HCT116 (cell line): ENCODE measurements around the gene SPEF1. TPM values are rescaled to one million over a fixed set of nuclear protein-coding genes. Genes with fewer than 3 reads are reported as not detected.
A peak's percentile ranks its signal among the peaks of the same experiment; 100 is the strongest.

Experiments
- ATAC-seq: fragments of 200-7000 bp; cut with Tn5 transposase; 2 replicates; pipeline ENCODE4 v1.9.1; 2020; ENCODE audit warnings: mild to moderate bottlenecking, moderate library complexity
- BruUV-seq: library from RNA; stranded (reverse); fragments of 400-500 nt; replicated peaks from 2 replicates; lab custom pipeline; 2021; lab: Mats Ljungman, UMichigan
- CTCF ChIA-PET: fragments of 300-600 bp; sonication (Branson Sonifier 250); formaldehyde crosslinking; loops from one replicate; lab custom pipeline; 2021; ENCODE audit warnings: antibody characterized with exemption; lab: Charles Lee
- POLR2A ChIA-PET: fragments of 300-600, 350-600 bp; sonication (Branson Sonifier 250); formaldehyde crosslinking; loops from one replicate; lab custom pipeline; 2021; ENCODE audit warnings: antibody characterized with exemption; lab: Charles Lee
- RAD21 ChIA-PET, 2 experiments: fragments of 300-600 bp; sonication (Branson Sonifier 250); formaldehyde crosslinking; loops; one replicate each; lab custom pipeline; 2023; ENCODE audit warnings: low total read pairs in 2 of 2; ENCODE audit not compliant: uncharacterized antibody in 2 of 2, unreplicated experiment in 2 of 2, low non-redundant PET in 1 of 2; lab: Charles Lee
- DNase-seq: peaks from one replicate; pipeline ENCODE4 v3.0.0-alpha.2; 2010; ENCODE audit warnings: low read depth, low spot score
- H2AFZ ChIP-seq: fragments of 200-600 bp; shearing (Covaris generic), sonication (generic); 2 replicates; pipeline ENCODE4 v1.6.1; 2017; ENCODE audit warnings: low read depth, mixed run types, mixed read lengths, antibody characterized with exemption, low read length; ENCODE audit not compliant: poor library complexity, severe bottlenecking
- H3K27ac ChIP-seq: 2 replicates; pipeline ENCODE4 v1.5.1; 2012; ENCODE audit warnings: low read depth, low read length
- H3K27me3 ChIP-seq: fragments of 200-600 bp; sonication (generic); 2 replicates; pipeline ENCODE4 v1.6.1; 2016; ENCODE audit warnings: mixed run types, low read length, mixed read lengths; ENCODE audit not compliant: insufficient read depth
- H3K36me3 ChIP-seq, 2 experiments: fragments of 200-500 bp in 1 of 2; fragments of 200-600 bp in 1 of 2; sonication (Bioruptor generic) in 1 of 2; sonication (generic) in 1 of 2; 2 replicates each; pipeline versions ENCODE4 v1.5.1 to v1.6.1; 2014 to 2016; ENCODE audit warnings: low read length in 2 of 2, inconsistent platforms in 1 of 2, mixed read lengths in 1 of 2, mixed run types in 1 of 2; ENCODE audit not compliant: insufficient read depth in 2 of 2, control insufficient read depth in 1 of 2
- H3K4me1 ChIP-seq, 2 experiments: fragments of 200-600 bp in 1 of 2; sonication (generic) in 1 of 2; 2 replicates each; pipeline versions ENCODE4 v1.5.1 to v1.6.1; 2012 to 2017; ENCODE audit warnings: low read length in 2 of 2, inconsistent platforms in 1 of 2, mild to moderate bottlenecking in 1 of 2, mixed read lengths in 1 of 2, mixed run types in 1 of 2, moderate library complexity in 1 of 2; ENCODE audit not compliant: insufficient read depth in 2 of 2, control insufficient read depth in 1 of 2
- H3K4me2 ChIP-seq: fragments of 200-600 bp; sonication (generic); 2 replicates; pipeline ENCODE4 v1.6.1; 2017; ENCODE audit warnings: mixed run types, low read length, mixed read lengths
- H3K4me3 ChIP-seq, 2 experiments: fragments of 200-600 bp in 1 of 2; sonication (generic) in 1 of 2; replicated peaks in 1 of 2; 2 replicates each; pipeline ENCODE4 v1.5.1; 2011 to 2016; ENCODE audit warnings: low read length in 2 of 2, control low read depth in 1 of 2, low read depth in 1 of 2, mild to moderate bottlenecking in 1 of 2, mixed read lengths in 1 of 2, mixed run types in 1 of 2
- H3K79me2 ChIP-seq: fragments of 200-600 bp; sonication (generic); 2 replicates; pipeline ENCODE4 v1.6.1; 2017; ENCODE audit warnings: mild to moderate bottlenecking, mixed run types, low read length, moderate library complexity, mixed read lengths; ENCODE audit not compliant: insufficient read depth
- H3K9ac ChIP-seq: fragments of 200-600 bp; sonication (generic); 2 replicates; pipeline ENCODE4 v1.6.1; 2016; ENCODE audit warnings: low read length, mixed read lengths
- H3K9me2 ChIP-seq: fragments of 200-600 bp; sonication (generic), shearing (Covaris generic); 2 replicates; pipeline ENCODE4 v1.6.1; 2017; ENCODE audit warnings: mixed run types, mild to moderate bottlenecking, moderate library complexity; ENCODE audit not compliant: insufficient read depth
- H3K9me3 ChIP-seq, 2 experiments: fragments of 200-500 bp in 1 of 2; fragments of 200-600 bp in 1 of 2; sonication (Bioruptor generic) in 1 of 2; sonication (generic) in 1 of 2; 2 replicates each; pipeline ENCODE4 v1.6.1; 2014 to 2017; ENCODE audit warnings: low read length in 2 of 2, mixed read lengths in 2 of 2, inconsistent platforms in 1 of 2, low read depth in 1 of 2, mild to moderate bottlenecking in 1 of 2, mixed run types in 1 of 2, moderate library complexity in 1 of 2; ENCODE audit not compliant: control insufficient read depth in 1 of 2, insufficient read depth in 1 of 2
- H4K20me1 ChIP-seq: fragments of 200-600 bp; sonication (generic), shearing (Covaris generic); 2 replicates; pipeline ENCODE4 v1.6.1; 2017; ENCODE audit warnings: mixed run types, mild to moderate bottlenecking, moderate library complexity; ENCODE audit not compliant: insufficient read depth
- CBX3 ChIP-seq: IDR thresholded peaks from 2 replicates; pipeline ENCODE4 v1.6.1; 2012; ENCODE audit warnings: low read depth
- CEBPB ChIP-seq: IDR thresholded peaks from 2 replicates; pipeline ENCODE4 v1.6.1; 2012; ENCODE audit warnings: low read depth
- EGR1 ChIP-seq: IDR thresholded peaks from 2 replicates; pipeline ENCODE4 v1.6.1; 2012; ENCODE audit warnings: low read depth
- EZH2 ChIP-seq: fragments of 200-600 bp; sonication (generic); IDR thresholded peaks from 2 replicates; pipeline ENCODE4 v1.6.1; 2017; ENCODE audit warnings: antibody characterized with exemption, mixed run types
- EZH2phosphoT487 ChIP-seq: fragments of 200-600 bp; IDR thresholded peaks from 2 replicates; pipeline ENCODE4 v1.6.1; 2018; ENCODE audit warnings: antibody characterized with exemption, borderline replicate concordance
- FOSL1 ChIP-seq: IDR thresholded peaks from 2 replicates; pipeline ENCODE4 v1.6.1; 2012; ENCODE audit warnings: low read depth
- POLR2A ChIP-seq: IDR thresholded peaks from 2 replicates; pipeline ENCODE4 v1.7.0; 2011; ENCODE audit warnings: borderline replicate concordance; ENCODE audit not compliant: insufficient read depth, insufficient read length; ENCODE audit errors: extremely low read depth
- POLR2AphosphoS5 ChIP-seq: IDR thresholded peaks from 2 replicates; pipeline ENCODE4 v1.6.1; 2011; ENCODE audit warnings: mild to moderate bottlenecking, low read depth, low read length, moderate library complexity
- RAD21 ChIP-seq: IDR thresholded peaks from 2 replicates; pipeline ENCODE4 v1.6.1; 2012; ENCODE audit warnings: low read depth, mild to moderate bottlenecking
- SIN3A ChIP-seq: IDR thresholded peaks from 2 replicates; pipeline ENCODE4 v1.6.1; 2012; ENCODE audit warnings: low read depth
- SP1 ChIP-seq: IDR thresholded peaks from 2 replicates; pipeline ENCODE4 v1.6.1; 2012; ENCODE audit warnings: low read depth
- SRF ChIP-seq: IDR thresholded peaks from 2 replicates; pipeline ENCODE4 v1.6.1; 2012; ENCODE audit warnings: low read depth
- TCF7L2 ChIP-seq: IDR thresholded peaks from 2 replicates; pipeline ENCODE4 v1.7.0; 2011; ENCODE audit warnings: borderline replicate concordance, inconsistent platforms; ENCODE audit not compliant: insufficient read depth, insufficient read length; ENCODE audit errors: extremely low read depth
- YY1 ChIP-seq: IDR thresholded peaks from 2 replicates; pipeline ENCODE4 v1.6.1; 2011; ENCODE audit warnings: low read length, low read depth, moderate library complexity, mild to moderate bottlenecking; ENCODE audit not compliant: insufficient replicate concordance; ENCODE audit errors: extremely low read depth
- ZFX ChIP-seq: fragments of 450-650 bp; IDR thresholded peaks from 2 replicates; pipeline ENCODE4 v1.6.1; 2017
- ZNF274 ChIP-seq: fragments of 200-500 bp; sonication (Bioruptor generic); IDR thresholded peaks from 2 replicates; pipeline ENCODE4 v1.6.1; 2014; ENCODE audit warnings: mild to moderate bottlenecking, low read depth, low read length, inconsistent platforms
- intact Hi-C: fragments of 100-400 bp; cut with micrococcal nuclease; formaldehyde crosslinking; loops from 2 replicates; pipeline ENCODE4 v1.10.0; 2022
- total RNA-seq: library from RNA; stranded (reverse); gene quantifications from one replicate; pipeline ENCODE4 v1.2.1, GENCODE V29; 2021; ENCODE audit not compliant: unreplicated experiment
- TF ChIP-seq, protein P1 (sequence below): IDR thresholded peaks from 2 replicates; pipeline ENCODE4 v1.6.1; 2012
- TF ChIP-seq, protein P2 (sequence below): IDR thresholded peaks from 2 replicates; pipeline ENCODE4 v1.6.1; 2011; ENCODE audit warnings: mild to moderate bottlenecking, low read length, moderate library complexity; ENCODE audit not compliant: insufficient replicate concordance; ENCODE audit errors: extremely low read depth
- TF ChIP-seq, protein P3 (sequence below), 3 experiments: fragments of 200-600 bp in 1 of 3; sonication (generic) in 1 of 3; IDR thresholded peaks in 2 of 3; conservative IDR thresholded peaks in 1 of 3; 2 replicates each; pipeline ENCODE4 v1.5.1; 2012 to 2017; ENCODE audit warnings: low read depth in 2 of 3, low read length in 2 of 3, antibody characterized with exemption in 1 of 3, borderline replicate concordance in 1 of 3, control low read depth in 1 of 3, mild to moderate bottlenecking in 1 of 3, mixed read lengths in 1 of 3, mixed run types in 1 of 3, moderate library complexity in 1 of 3; ENCODE audit not compliant: insufficient read depth in 1 of 3
- TF ChIP-seq, protein P4 (sequence below): IDR thresholded peaks from 2 replicates; pipeline ENCODE4 v1.6.1; 2012

Gene SPEF1
- total RNA-seq, 1 experiment from 2014 or later, result 0.93 TPM

GRCh38 chr20:3800878-3801260 lies 19.6 kb upstream of the SPEF1 start:
- H3K27me3 ChIP-seq, result no peaks in the 10 kb centered on the region
- H3K4me3 ChIP-seq, result no peak overlapping the region
- H2AFZ ChIP-seq, result no peak overlapping the region
- no peak; the same call in 1 of the 2 replicates for TF ChIP-seq POLR2AphosphoS5
- TF ChIP-seq FOSL1, result no peak
- no peak for TF ChIP-seq RAD21
- no peak for TF ChIP-seq ZNF274
- no peak for TF ChIP-seq POLR2A
- TF ChIP-seq, protein P1, sequence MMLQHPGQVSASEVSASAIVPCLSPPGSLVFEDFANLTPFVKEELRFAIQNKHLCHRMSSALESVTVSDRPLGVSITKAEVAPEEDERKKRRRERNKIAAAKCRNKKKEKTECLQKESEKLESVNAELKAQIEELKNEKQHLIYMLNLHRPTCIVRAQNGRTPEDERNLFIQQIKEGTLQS, result no peak
- TF ChIP-seq ZFX, result no peak
- TF ChIP-seq CBX3, result no peak
- no peak for TF ChIP-seq SRF
- TF ChIP-seq EZH2phosphoT487, result no peak
- TF ChIP-seq, protein P2, sequence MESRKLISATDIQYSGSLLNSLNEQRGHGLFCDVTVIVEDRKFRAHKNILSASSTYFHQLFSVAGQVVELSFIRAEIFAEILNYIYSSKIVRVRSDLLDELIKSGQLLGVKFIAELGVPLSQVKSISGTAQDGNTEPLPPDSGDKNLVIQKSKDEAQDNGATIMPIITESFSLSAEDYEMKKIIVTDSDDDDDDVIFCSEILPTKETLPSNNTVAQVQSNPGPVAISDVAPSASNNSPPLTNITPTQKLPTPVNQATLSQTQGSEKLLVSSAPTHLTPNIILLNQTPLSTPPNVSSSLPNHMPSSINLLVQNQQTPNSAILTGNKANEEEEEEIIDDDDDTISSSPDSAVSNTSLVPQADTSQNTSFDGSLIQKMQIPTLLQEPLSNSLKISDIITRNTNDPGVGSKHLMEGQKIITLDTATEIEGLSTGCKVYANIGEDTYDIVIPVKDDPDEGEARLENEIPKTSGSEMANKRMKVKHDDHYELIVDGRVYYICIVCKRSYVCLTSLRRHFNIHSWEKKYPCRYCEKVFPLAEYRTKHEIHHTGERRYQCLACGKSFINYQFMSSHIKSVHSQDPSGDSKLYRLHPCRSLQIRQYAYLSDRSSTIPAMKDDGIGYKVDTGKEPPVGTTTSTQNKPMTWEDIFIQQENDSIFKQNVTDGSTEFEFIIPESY, result no peak
- TF ChIP-seq YY1, result no peak
- no peak for TF ChIP-seq SIN3A
- no peak for TF ChIP-seq EGR1
- TF ChIP-seq SP1, result no peak
- no peak for TF ChIP-seq CEBPB
- TF ChIP-seq, protein P3, sequence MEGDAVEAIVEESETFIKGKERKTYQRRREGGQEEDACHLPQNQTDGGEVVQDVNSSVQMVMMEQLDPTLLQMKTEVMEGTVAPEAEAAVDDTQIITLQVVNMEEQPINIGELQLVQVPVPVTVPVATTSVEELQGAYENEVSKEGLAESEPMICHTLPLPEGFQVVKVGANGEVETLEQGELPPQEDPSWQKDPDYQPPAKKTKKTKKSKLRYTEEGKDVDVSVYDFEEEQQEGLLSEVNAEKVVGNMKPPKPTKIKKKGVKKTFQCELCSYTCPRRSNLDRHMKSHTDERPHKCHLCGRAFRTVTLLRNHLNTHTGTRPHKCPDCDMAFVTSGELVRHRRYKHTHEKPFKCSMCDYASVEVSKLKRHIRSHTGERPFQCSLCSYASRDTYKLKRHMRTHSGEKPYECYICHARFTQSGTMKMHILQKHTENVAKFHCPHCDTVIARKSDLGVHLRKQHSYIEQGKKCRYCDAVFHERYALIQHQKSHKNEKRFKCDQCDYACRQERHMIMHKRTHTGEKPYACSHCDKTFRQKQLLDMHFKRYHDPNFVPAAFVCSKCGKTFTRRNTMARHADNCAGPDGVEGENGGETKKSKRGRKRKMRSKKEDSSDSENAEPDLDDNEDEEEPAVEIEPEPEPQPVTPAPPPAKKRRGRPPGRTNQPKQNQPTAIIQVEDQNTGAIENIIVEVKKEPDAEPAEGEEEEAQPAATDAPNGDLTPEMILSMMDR (IDR thresholded peaks at IDR 0.05 in 2 of 3, conservative IDR thresholded peaks at IDR 0.05 in 1 of 3; ENCODE audit: borderline replicate concordance in 1 of 3, insufficient read depth in 1 of 3, low read depth in 2 of 3, low read length in 2 of 3), result no peak
- no peak for TF ChIP-seq EZH2
- TF ChIP-seq, protein P4, sequence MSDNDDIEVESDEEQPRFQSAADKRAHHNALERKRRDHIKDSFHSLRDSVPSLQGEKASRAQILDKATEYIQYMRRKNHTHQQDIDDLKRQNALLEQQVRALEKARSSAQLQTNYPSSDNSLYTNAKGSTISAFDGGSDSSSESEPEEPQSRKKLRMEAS, result no peak
- no peak for TF ChIP-seq TCF7L2
- DNase-seq, result no peak
- 0 out of 2 replicates have a peak overlapping the region, but pooled peaks have one; percentile 95 for H3K9ac ChIP-seq
- ATAC-seq, result no peak
- no peak overlapping the region for H3K4me2 ChIP-seq
- peak overlapping the region; percentile 41; the same call in 1 of the 2 replicates for H3K27ac ChIP-seq
- ChIA-PET POLR2A (interaction anchor here (2.7 kb wide), 1 partner anchor 13 kb away, joined by 13 read pairs; no protein-coding TSS in a partner anchor), RAD21 (no interaction called here), CTCF (interaction anchor here (1.2 kb wide), 1 partner anchor 17 kb away, joined by 5 read pairs; no protein-coding TSS in a partner anchor)
- peaks cover 34 to 69% of the 10 kb centered on the region in 2 experiments for H3K36me3 ChIP-seq
- BruUV-seq, result no TSS peak
- no peaks in the 10 kb centered on the region for H3K9me2 ChIP-seq
- H3K79me2 ChIP-seq, result peaks cover 67% of the 10 kb centered on the region
- no peaks in the 10 kb centered on the region for H3K9me3 ChIP-seq
- intact Hi-C loops, result no loop called here
- H3K4me1 ChIP-seq, result peaks cover 37 to 71% of the 10 kb centered on the region in 2 experiments
- no peaks in the 10 kb centered on the region for H4K20me1 ChIP-seq
